ENCODE measurements around the gene BBIP1.

DNA sequence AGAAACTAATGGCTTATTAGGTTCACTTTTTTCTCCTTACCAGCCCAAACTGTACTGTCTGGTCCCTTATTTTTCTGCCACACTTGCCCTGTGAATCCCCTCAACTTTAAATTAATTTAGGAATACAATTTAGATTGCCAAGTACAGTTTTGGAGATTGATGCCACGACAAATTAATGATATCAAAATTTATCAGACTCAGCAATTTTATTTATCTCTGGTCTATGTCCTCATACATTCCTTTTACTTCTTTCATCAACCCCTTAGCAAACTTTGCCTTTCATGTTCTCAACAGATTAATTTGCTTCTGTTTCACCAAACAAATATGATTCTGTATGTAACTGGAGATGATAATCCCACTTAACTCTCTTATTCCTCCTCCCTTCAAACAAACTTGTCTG is 38.6 kb upstream of the BBIP1 start:
- TF ChIP-seq, protein P1, sequence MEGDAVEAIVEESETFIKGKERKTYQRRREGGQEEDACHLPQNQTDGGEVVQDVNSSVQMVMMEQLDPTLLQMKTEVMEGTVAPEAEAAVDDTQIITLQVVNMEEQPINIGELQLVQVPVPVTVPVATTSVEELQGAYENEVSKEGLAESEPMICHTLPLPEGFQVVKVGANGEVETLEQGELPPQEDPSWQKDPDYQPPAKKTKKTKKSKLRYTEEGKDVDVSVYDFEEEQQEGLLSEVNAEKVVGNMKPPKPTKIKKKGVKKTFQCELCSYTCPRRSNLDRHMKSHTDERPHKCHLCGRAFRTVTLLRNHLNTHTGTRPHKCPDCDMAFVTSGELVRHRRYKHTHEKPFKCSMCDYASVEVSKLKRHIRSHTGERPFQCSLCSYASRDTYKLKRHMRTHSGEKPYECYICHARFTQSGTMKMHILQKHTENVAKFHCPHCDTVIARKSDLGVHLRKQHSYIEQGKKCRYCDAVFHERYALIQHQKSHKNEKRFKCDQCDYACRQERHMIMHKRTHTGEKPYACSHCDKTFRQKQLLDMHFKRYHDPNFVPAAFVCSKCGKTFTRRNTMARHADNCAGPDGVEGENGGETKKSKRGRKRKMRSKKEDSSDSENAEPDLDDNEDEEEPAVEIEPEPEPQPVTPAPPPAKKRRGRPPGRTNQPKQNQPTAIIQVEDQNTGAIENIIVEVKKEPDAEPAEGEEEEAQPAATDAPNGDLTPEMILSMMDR (IDR thresholded peaks at IDR 0.05) = no peak
- TF ChIP-seq POLR2A (IDR thresholded peaks at IDR 0.05) = no peak
